ENCODE measurements around the gene SLC41A2. TPM values are rescaled to one million over a fixed set of nuclear protein-coding genes. Genes with fewer than 3 reads are reported as not detected.
A peak's percentile ranks its signal among the peaks of the same experiment; 100 is the strongest.

The SLC41A2 gene
- total and polyA plus RNA-seq, 2 of the 13 experiments (the other 11 are each of a cell fraction or from before 2014, with no cell fraction given), result 2.3 to 12.8 TPM

GRCh38 chr12:104958805-104959334 is 780 bp upstream of the SLC41A2 start (continued):
- TF ChIP-seq, protein P1, sequence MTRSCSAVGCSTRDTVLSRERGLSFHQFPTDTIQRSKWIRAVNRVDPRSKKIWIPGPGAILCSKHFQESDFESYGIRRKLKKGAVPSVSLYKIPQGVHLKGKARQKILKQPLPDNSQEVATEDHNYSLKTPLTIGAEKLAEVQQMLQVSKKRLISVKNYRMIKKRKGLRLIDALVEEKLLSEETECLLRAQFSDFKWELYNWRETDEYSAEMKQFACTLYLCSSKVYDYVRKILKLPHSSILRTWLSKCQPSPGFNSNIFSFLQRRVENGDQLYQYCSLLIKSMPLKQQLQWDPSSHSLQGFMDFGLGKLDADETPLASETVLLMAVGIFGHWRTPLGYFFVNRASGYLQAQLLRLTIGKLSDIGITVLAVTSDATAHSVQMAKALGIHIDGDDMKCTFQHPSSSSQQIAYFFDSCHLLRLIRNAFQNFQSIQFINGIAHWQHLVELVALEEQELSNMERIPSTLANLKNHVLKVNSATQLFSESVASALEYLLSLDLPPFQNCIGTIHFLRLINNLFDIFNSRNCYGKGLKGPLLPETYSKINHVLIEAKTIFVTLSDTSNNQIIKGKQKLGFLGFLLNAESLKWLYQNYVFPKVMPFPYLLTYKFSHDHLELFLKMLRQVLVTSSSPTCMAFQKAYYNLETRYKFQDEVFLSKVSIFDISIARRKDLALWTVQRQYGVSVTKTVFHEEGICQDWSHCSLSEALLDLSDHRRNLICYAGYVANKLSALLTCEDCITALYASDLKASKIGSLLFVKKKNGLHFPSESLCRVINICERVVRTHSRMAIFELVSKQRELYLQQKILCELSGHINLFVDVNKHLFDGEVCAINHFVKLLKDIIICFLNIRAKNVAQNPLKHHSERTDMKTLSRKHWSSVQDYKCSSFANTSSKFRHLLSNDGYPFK (CRISPR knock-in tag; IDR thresholded peaks at IDR 0.05; ENCODE audit: borderline replicate concordance), result peak; percentile 48; the same call in 1 of the 2 replicates
- no peak for TF ChIP-seq NR2F6 (IDR thresholded peaks at IDR 0.05)
- TF ChIP-seq NR2F6 (CRISPR knock-in tag; IDR thresholded peaks at IDR 0.05), result no peak
- no peak for TF ChIP-seq HBP1 (CRISPR knock-in tag; IDR thresholded peaks at IDR 0.05; ENCODE audit: low read depth)
- TF ChIP-seq MTA1 (CRISPR knock-in tag; IDR thresholded peaks at IDR 0.05; ENCODE audit: borderline replicate concordance), result no peak
- no peak for TF ChIP-seq ZNF460 (CRISPR knock-in tag; IDR thresholded peaks at IDR 0.05; ENCODE audit: borderline replicate concordance)
- TF ChIP-seq ZNF737 (CRISPR knock-in tag; IDR thresholded peaks at IDR 0.05; ENCODE audit: borderline replicate concordance), result no peak
- TF ChIP-seq, protein P2, sequence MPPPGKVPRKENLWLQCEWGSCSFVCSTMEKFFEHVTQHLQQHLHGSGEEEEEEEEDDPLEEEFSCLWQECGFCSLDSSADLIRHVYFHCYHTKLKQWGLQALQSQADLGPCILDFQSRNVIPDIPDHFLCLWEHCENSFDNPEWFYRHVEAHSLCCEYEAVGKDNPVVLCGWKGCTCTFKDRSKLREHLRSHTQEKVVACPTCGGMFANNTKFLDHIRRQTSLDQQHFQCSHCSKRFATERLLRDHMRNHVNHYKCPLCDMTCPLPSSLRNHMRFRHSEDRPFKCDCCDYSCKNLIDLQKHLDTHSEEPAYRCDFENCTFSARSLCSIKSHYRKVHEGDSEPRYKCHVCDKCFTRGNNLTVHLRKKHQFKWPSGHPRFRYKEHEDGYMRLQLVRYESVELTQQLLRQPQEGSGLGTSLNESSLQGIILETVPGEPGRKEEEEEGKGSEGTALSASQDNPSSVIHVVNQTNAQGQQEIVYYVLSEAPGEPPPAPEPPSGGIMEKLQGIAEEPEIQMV (CRISPR knock-in tag; IDR thresholded peaks at IDR 0.05; ENCODE audit: low read depth), result no peak
- no peak for TF ChIP-seq ZBTB40 (IDR thresholded peaks at IDR 0.05)
- no peak; the same call in 1 of the 2 replicates for TF ChIP-seq ZBTB40 (CRISPR knock-in tag; IDR thresholded peaks at IDR 0.05)
- no peak for TF ChIP-seq TBX3 (IDR thresholded peaks at IDR 0.05; ENCODE audit: borderline replicate concordance)
- TF ChIP-seq HDAC2 (CRISPR knock-in tag; IDR thresholded peaks at IDR 0.05), result no peak
- TF ChIP-seq ZNF263 (CRISPR knock-in tag; IDR thresholded peaks at IDR 0.05), result peak; percentile 64
- no peak for TF ChIP-seq KDM6A (CRISPR knock-in tag; IDR thresholded peaks at IDR 0.05; ENCODE audit: low read depth)
- no peak for TF ChIP-seq ARNT (IDR thresholded peaks at IDR 0.05)
- TF ChIP-seq ATAD3A (CRISPR knock-in tag; IDR thresholded peaks at IDR 0.05), result no peak
- TF ChIP-seq HNF4A (CRISPR knock-in tag; IDR thresholded peaks at IDR 0.05), result peak; percentile 57; the same call in 1 of the 2 replicates

Measured in HepG2 (cell line).